HG03159 (cell line): ENCODE measurements around the gene MSANTD2.
"Not testable (repeated sequence)": the region's sequence is repeated elsewhere in the genome, so short reads cannot be mapped to it uniquely, and the experiment has no call there.

Source experiments
- ATAC-seq: cut with Tn5 transposase; IDR thresholded peaks from one replicate; pipeline ENCODE4 v1.9.1; 2021; ENCODE audit warnings: mild to moderate bottlenecking, moderate library complexity; ENCODE audit not compliant: unreplicated experiment

Gene MSANTD2

DNA sequence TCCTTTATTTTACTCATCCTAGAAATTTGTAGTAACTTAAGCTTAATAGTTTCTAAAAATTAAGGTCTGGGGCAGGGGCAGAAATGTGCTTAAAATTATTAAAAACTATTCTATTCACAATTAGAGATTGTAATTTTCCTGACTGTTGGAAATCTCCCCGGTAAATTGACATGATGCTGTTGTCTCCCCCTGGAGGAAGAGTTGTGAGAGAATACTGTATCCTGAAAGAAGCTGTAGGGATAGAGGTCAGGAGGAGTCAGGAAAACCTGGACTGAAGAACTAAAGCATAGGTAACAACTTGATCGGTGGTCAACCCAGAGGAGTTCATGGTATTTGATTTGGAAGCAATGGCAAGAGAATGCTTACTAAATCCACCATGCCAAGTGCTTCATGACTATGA, 21.9 kb downstream of the MSANTD2 start:
- no peak for ATAC-seq

DNA sequence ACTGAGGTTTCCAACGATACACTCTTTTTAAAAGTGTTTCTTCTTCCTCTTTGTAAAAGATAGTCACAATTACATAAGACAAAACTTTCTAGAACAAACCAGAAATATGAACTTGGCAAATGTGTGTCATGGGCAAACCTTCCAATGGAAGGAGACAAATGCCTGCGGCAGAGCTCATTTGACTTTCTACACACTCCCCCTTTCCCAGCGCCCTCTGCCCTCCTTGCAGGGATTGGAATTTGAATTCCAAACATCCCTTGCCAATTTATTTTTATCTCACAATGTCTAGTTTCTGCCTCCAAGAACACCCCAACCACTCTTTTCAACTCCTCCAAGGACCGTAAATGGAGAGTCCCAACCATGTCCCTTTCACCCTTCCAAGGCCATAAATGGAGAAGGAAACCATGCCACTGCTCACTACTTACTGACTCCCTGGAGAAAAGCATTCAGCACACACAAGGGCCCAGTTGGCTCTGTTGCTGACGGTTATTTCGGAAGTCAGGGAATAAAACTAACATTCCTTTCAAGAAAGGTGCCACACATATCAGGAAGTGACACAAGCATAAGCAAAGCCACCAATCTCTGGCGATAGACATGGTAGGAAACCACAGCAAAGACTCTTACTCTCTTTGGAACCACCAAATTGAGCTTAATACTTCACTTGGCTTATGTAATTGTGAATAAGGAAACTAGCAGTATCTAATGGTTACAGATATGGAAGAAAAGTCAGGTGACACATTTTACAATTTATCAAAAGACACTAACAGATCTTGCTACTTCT, 23.2 kb downstream of the MSANTD2 start:
- ATAC-seq = no peak

DNA sequence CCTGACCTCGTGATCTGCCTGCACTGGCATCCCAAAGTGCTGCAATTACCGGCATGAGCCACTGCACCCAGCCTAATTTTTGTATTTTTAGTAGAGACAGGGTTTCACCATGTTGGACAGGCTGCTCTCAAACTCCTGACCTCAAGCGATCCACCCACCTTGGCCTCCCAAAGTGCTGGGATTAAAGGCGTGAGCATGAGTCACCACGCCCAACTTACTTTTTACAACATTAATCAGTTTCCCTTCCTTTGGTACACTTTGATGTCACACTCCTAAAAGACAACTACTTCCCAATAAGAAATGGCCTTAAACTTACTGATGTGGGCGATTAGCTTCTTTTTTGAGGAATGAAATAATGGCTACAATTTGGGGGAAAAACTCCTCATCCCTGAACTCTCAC, 29.2 kb downstream of the MSANTD2 start:
- ATAC-seq = not testable (repeated sequence)

DNA sequence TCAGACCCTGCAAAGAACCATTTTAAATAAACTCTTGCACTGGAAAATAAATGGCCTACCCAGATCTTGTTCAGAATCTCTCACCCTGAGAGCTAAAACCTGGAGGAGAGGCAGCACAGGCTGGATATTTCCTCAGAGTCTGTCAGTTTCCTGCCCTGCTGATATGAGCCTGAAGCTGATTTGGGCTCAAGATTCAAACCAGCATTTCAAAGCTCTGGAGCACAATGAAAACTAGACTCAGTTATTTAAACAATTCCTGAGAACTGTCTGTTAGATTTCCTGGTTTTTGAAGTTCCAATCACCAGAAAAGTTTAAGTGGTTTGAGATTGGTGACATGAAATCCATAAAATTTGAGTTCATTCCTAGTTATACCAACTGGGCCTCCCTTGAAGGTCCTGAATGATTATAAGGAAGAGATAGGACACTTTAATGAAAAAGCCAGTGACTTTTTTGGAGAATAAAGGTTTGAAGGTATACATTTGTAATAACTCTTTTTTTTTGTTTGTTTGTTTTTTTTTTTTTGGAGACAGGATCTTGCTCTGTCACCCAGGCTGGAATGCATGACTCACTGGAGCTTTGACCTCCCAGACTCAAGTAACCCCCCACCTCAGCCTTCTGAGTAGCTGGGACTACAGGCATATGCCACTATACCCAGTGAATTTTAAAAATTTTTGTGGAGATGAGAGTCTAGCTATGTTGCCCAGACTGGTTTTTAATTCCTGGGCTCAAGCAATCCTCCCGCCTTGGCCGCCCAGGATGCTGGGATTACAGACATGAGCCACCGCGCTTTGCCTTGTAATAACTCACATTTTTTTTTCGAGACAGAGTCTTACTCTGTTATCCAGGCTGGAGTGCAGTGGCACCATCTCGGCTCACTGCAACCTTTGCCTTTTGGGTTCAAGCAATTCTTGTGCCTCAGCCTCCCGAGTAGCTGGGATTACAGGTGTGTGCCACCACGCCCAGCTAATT, 30.1 kb downstream of the MSANTD2 start:
- no peak for ATAC-seq

DNA sequence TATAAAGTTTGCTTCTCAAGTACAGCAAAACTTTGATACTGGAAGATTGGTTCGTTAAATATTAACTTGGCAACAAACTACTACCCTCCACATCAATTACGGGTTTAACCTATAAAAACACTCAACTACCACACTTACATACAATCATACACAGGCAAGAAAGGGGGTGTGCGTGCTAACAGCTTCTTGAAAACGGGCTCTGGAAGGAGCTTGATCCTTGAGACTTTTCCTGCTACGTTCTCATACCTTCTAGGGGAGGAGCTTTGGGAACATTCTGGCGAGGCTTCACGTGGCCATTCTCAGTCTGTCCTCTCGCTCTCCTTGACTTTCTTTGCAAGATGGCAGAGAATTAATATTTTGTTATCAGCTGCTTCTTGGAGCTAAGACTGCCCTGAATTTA, 31.3 kb downstream of the MSANTD2 start:
- no peak for ATAC-seq

DNA sequence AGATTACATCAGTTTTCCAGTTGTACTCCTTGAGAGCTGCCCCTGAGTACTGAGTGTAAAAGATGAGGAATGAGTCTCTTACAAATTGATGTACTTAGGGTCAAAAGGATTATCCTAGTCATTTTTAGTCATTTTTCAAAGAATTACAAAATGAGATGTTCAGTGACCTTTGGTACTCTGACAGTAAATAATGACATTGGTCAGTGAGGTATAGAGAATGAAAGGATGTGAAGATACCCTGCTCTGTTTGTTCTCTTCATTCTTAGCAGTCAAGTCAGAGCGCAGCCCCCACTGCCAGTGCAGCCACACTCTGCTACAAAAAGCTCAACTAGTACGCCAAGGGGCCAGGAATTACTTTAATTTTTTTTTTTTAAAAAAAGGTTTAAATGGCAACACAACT, 34.0 kb downstream of the MSANTD2 start:
- ATAC-seq = no peak

DNA sequence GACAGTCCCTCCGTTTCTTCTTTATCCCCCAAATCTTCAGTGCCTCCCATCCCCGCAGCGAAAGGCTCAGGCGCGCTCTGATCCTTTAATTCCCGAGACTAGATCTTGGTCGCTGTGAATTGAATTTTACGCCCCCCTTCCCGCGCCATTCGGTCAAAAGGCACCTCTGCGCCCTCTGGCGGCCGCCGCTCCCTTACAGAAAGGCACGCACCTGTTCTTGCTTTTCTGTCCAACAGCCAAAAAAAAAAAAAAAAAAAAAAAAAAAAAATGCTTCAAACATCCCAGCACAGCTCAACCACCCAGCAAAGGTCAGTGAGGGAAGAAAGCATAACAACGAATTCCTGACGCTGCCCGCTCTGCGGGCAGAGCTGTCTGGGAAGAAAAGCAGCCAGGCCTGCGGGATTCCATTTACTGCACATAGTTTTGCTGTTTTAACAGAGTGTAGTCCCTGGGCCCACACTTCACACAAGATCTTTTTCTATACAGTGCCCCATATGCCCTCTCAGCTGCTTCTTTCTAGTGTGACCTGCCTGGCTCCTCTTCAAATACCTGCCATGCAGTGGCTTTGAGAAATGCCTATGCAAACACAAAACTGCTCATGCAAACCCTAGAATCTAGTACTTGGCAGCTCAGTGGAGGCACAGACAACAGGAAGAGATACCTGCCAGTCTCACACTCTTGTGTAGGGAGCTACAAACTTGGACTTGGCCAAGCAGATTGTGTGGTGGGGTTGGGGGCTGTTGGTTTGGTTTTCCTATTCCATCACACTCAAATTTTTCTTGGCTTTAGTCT, 36.9 kb downstream of the MSANTD2 start:
- peak; percentile 23 for ATAC-seq

DNA sequence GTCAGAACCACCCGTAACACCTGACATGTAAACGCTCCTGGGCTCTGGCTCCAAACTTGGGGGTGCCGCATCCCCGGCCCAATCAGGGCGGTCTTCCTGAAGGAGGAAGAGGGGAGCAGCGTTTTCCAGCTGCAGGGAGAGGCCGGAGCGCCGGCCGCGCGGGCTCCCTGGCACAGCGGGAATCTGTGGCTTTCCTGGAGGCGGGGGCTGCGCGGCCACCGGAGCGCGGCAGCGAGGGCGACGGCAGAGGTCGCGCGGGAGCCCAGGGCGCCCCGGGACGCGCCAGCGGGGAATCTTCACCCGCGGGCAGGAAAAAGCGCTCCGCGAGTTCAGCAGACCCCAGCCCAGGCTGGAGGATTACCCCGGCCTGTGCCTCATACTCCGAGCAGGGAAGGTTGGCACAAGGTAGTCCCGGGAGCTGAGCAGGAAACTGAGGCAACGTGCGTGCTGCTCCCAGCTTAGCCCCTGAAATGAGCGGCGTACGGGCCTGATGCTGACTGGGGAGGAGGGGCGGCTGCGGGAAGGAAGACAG, 37.5 kb downstream of the MSANTD2 start:
- ATAC-seq = peak; percentile 10

DNA sequence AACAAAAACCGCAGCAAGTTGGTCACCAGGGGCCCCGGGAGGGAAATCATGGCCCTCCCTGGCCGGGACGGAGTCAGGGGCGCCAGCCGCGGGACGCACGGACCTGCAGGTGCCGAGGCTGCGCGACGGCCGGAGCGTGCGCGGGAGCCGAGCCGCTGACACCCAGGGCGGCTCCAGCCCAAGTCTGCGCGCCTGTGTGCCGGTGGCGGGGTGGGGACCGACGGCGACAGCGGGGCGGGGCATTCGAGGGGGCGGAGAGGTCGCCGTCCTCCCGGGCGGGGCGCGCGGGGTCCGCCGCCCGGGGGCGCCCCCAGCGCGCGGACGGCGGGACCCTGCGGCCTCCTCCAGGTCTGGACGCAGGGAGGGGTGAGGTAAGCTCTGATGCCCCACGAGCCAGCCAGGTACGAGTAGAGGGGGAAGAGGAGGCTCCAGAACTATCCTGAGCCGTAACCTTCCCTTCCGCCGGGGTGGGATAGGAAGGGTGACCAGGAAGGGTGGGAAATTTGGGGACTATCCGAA, 38.0 kb downstream of the MSANTD2 start, which contains the start of gene ESAM:
TSS of gene ESAM (minus strand) at position 186 of the 519 bp plus-strand sequence. CDS start at position 50, 136 bp downstream.
- peak; percentile 58 for ATAC-seq

DNA sequence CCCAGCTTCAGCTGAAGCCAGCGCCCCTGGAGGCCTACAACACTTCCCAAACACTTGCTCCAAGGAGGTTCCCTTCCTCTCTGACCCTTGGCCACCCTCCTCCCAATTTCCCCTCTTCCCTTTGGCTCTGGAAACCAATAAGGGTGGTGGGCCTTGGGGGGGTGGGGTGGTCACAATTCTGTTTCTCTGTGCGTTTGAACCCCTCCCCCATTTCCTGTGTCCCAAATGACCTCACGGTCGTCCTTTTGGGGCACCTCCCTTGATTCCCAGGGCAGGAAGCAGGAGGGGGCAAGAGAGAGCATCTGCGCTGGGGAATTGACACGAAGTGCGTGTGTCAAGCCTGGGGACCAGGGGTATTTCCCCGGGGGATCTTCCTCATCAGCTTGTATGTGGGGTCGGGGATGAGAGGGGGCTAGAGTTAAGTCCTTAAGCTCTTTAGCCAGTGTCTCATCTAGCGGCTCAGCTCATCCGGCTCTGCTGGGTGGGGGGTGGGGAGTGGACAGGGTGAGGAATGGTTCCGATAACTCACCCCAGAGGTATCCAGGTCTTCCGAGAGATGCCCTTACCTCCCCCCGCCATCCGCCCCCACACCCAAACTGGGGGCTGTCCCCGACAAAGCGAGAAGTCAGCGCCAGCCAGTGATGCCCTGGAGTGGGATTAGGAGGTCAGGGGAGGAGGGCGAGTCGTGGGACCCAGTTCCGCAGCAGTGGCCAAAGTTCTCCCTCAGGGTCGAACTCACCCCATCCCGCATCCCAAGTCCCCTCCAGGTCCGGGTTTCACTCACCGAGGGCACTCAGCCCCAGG, 38.7 kb downstream of the MSANTD2 start:
- ATAC-seq = no peak

DNA sequence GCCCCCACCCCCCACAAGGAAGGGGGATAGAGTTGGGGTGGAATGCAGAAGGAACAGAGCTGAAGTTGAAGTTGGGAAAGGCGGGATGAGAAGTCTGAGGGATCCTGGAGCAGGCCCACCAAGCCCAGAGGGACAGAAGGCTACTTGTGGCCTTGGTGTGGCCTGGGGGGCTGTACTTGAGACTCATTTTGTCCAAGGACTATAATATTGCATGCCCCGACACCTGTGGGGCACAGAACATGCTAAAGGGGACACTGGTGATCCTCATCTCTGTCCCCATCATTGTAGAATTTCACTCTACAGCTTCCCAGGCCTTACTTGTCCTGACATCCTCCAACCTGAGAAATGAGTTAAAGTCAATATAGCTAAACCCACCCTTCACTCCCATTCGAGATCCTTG, 39.4 kb downstream of the MSANTD2 start:
- ATAC-seq = no peak

DNA sequence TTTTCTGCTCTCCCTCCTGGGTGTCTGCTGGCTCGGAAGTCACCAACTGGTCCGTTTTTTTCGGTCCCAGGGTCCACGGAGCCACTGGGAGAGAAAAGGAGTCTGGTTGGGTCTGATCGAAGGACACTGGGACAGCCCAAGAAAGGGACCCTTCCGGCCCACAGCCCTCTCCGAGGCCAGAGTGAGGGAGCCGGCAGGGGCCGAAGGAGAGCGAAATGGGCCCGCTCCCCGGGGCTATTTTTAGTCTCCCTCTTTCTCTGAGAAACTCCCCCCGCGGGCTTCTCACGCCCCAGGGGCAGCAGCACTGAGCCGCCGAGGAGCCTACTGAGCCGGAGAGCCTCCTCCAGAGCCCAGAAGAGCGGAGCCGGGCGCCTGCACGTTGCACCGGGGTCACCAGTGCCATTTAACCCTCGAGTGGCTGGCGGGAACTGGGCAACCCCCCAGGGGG, 40.0 kb downstream of the MSANTD2 start:
- peak; percentile 24 for ATAC-seq

DNA sequence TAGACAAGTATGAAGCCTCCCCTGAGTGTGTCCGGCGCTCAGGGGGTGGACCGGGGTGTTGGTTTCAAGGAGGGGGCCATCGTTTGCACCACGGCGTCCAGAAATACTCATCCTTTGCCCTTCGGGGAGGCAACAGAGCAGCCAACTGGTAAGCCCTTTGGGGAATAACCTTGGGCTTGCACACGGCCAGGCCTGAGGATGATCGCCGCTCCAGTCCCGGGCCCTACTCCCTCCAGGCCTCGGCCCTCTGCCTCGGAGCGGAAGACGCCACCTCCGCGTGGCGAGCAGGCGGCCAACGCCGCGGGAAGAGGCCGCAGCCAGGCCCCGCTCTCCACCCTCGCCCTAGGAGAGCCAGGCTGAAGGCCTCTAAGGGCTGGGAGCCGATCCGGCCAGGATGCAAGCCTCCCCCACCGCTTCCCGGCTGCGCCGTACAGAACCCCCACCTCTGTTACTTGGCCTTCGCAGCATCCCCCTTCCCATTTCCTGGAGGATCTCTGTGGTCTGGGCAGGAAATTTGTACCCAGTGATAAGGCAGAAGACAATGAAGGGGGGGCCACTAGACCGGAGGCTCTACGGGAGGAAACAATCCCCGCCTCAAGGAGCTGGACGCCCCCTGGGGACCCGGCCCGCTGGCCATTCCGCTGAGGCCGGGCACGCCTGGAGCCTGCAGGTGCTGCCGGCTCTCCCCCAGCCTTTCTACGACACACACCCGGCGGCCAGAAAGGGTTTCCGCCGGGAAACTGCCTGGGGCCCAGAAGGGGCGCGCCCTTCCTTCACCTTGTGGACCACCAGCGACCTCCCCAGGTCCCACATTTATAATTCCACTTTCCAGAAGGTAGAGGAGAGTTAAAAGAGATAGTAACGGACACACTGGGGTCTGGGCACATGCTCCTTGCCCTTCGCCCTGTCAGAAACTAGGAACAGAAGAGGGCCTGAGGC, 40.7 kb downstream of the MSANTD2 start:
- ATAC-seq = no peak

DNA sequence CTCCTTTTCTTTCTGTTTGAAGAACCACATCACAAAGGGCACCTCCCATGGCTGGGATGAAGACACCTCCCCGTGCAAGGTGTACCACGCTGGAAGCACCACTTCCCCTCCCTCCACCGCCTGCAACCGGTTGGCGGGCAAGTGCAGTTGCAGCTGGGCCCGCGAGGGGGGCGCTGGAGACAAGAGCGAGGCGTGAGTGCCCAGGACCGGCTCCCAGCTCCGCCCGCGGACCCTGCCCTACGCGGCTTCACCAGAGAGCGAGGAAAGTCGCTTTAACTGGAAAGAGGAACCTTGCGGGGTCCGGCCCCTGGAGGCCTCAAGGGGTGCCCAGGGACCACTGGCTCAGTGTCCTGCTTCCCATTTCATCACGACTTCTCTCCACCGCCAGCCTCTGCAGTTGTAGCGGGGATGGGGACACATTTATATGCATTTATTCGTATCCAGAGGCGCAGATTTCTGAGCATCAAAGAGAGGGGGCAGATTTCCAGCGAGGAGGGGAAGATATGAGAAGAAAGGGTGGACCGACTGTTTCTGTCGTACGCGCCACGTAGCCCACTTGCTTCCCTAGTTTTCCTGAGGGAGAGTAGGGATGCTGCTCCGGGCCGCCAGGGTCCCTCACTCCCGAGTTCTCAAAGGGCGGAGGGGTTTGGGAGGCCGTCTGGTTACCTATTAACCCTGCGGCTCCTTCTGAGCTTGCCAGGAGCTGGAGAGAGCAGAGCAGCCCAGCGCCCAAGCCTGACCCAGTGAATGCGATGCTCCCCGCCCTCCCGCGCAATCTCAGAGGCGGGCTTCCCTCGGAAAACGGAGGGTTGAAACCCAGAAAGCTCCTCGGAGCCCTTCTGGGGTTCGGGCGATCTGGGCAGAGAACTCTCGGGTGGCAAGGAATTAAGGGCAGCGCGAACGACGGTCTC, 41.6 kb downstream of the MSANTD2 start:
- peak; percentile 56 for ATAC-seq

DNA sequence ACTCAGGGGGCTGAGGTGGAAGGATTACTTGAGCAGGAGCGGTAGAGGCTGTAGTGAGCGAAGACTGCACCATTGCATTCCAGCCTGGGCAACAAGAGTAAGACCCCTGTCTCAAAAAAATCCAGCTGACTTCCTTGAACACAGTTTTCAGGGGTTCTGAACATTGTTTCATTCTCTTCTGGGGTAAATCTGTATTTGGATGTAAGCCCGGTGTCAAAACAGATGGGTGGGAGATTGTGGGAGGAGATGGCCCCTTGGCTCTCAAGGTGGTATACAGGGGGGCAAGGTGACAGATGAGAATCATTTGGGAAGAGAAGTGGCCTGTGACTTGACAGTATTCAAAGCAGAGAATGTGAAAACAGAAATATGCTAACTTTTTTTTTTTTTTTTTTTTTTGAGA, 42.9 kb downstream of the MSANTD2 start:
- ATAC-seq = no peak

DNA sequence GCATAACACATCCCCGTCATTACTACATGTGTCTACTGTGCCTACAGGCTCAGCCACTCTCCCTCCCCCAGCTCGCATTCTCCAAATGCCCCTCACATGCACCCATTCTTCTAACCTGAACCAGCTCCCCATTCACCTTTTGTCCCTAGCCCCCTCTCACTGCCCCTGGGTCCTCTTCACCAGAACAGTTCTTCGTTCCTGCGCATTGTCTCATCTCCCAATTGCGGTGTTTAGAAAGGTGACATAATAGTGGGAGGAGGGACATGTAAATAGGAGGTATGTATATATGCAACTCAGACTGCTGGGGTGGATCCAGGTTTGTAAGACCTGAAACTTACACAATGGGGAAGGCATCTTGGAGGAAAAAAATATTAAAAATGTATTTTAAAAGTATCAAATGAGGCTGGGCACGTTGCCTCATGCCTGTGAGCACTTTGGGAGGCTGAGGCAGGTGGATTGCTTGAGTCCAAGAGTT, 43.4 kb downstream of the MSANTD2 start:
- ATAC-seq = no peak

DNA sequence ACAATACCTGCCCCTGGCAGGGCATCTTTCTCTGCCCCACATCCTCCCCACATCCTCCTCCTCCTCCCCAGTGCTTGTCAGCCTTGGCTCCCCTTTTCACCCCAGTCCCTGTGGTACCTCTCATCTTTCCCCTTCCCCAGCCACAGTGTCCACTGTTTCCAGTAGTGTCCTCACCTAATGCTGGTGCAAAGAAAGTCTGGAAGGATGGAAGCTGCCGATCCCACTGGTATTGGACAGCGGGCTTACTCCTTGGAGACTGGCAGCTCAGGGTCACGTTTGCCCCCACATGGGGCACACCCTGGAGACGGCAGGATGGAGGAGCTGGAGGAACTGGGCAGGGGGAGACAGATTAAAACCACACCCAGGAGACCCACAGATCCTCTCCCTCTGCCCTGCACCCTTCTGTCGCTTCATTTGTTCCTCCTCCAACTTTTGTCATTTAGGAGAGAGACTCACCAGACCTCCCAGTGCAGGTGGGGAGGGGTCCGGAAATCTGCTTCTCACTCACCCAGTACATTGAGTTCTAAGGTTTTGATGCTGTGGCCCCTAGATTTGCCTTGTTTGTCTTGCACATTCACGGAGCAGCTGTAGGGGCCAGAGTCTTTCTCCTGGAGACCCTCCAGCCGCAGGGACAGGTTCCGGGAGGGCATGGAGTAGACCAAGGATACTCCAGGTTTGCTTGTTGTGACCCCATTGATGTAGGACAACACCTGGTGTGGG, 44.0 kb downstream of the MSANTD2 start:
- ATAC-seq = no peak
